ENCODE results near the gene TCFL5.
A peak's percentile ranks its signal among the peaks of the same experiment; 100 is the strongest.

Gene TCFL5

DNA sequence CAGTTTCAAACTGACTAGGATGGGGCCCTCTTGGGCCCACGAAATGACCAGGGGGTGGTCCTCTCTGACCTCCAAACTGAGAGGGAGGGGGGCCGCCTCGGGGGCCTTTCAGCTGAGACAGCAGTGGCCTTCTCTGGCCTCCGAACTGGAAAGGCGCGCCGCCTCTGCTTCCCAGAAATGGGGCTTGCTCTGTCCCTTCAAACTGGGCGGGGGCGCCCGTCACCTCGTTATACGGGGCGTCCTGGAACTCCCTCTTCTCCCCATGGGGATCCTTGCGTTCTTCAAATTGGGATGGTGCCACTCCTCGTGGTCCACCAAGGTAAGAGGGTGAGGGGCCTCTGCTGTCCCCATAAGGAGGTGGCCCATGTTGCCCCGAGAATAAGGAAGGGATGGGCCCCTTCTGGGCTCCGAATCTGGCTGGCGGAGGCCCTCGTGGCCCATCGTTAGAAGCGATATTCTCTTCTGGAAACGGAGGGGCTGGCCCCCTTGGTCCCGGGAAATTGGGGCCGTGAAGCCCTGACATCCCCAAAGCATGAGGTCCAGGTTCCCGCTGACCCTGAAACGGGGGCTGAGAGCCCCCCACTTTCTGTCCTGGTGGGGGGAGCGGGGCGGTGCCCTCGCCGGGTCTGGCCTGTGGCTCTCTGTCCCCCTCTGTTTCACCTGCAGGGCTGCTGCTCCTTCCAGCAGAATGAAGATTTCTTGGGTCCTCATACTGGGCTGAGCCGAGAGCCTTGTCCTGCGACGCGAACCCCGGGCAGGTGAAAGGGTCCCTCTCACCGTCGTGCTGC is 18.7 kb upstream of the TCFL5 start:
- DNase-seq, result no peak

DNA sequence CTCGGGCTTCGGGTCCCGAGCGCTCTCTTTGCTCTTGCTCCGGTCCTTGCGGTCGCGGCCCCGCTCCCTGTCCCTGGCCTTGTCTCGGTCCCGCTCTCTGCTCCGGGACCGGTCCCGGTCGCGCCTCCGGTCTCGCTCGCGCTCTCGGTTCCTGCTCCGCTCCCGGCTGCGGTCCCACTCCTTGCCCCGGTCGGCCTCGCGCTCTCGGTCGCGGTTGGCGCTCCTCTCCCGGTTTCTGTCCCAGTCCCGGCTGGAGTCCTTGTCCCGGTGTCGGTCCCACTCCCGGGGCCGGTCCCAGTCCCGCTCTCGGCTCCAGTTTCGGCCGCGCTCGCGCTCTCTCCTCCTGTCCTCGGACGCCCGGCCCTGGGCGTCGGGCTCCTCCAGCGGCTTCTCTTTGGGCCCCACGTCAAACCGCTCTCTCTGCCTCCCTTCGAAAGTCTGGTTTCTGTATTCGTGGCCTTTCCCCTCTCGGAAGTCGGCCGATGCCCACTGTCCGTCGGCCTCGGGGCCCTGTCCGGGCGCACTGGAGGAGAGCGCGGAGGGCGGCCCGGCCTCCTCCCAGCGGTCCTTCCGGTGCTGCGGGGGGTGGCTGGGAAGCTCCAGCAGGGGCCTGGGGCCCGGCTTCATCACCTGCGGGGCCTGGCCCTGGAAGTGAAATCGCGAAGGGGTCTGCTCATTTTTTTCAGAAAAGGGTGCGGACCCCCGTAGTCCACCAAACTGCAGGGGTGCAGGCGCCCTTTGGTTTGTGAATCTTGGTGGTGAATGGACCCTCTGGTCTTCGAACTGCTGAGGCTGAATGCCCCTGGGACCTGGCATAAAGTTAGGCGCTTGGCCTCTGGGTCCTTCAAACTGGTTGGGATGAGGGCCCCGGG is 17.9 kb upstream of the TCFL5 start:
- DNase-seq, result no peak

- no peak for DNase-seq
Observed at GRCh38 chr20:62878244-62879038, 16.8 kb upstream of the TCFL5 start.

GRCh38 chr20:62876902-62877816 is 15.5 kb upstream of the TCFL5 start:
- DNase-seq, result peak in 5 of 56 donors; percentile 9 to 28 (median 21)

DNA sequence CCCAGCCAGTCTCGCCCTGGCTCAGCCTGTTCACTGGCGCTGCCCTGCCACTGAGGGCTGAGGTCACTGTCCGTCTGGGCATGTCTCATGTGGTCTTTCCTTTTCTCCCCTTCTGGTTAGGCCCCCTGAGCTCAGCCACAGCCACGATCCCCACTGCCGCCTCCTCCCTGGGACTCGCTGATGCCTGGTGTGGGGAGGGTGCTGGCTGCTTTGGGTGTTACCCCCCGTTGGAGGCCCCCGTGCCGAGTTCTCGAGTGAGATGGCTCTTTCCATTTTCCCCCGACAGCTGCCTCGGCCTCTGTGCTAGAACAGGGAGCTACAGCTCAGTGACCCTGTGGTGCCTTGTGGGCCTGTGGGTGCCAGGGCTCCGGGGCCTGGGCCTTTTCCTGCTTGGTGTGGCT is 14.9 kb upstream of the TCFL5 start:
- no peak for DNase-seq

DNA sequence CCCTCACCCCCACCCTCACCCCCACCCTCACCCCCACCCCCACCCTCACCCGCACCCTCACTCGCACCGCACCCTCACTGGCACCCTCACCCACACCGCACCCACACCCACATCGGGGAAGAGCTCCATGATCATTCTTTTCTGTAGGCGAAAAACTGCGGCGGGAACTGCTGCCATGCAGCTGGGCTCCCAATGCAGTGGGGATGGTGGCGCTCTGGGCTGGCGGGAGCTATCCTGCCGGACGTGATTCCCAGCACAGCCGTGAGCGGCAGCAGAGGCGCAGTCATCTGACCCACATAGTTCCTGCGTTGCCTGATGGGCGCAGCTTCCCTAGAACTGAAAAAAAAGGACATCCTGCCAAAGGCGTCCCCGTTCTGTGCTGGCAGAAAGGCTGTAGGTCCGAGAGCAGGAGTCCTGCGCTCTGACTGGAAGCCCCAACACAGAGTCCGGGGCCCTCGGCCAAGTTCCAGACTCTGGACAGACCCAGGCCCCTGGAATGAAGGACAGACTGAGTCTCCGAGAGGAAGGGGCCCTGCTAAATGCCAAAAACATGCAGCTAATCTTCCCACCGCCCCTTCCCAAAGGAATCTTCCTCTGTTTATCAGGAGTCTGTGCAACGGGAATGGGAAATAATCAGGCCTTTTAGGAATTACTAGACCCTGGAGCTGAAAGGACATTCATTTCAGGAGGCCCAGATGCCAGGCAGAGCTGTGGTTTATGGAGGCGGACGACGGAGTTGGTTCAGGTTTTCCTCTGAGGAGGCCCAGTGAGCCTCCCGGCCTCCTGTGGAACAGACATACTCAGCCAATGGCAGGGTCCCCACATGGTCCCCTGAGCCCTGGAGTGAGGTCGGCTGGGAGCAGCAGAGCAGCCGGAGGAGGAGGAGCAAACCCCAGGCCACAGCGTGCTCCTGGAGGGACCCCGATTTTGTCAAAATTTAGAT is 14.1 kb upstream of the TCFL5 start:
- DNase-seq, result peak in 45 of 56 donors; percentile 16 to 74 (median 47)

- DNase-seq, result no peak
Observed at GRCh38 chr20:62874964-62875344, 13.3 kb upstream of the TCFL5 start.

GRCh38 chr20:62873681-62874031 is 12.0 kb upstream of the TCFL5 start:
- peak in 33 of 56 donors; percentile 10 to 78 (median 34) for DNase-seq

DNA sequence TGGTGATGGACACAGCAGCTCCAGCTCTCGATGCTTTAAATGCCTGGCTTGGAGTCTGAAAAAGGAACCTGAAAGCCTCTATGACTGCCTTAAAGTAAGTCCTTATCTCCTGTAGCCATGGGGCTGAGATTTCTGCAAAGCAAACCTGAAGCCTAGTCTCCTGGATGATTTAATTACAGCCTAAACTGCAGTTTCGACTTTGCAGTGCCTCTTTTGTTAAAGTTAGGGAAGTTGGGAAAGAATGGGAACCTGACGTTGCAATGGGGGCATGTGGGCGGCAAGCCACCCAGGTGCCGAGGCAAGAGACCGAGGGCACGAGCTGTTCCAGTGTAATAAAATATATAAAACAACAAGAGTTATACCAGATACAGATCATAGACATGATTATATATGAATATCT is 11.7 kb upstream of the TCFL5 start:
- DNase-seq, result no peak

DNA sequence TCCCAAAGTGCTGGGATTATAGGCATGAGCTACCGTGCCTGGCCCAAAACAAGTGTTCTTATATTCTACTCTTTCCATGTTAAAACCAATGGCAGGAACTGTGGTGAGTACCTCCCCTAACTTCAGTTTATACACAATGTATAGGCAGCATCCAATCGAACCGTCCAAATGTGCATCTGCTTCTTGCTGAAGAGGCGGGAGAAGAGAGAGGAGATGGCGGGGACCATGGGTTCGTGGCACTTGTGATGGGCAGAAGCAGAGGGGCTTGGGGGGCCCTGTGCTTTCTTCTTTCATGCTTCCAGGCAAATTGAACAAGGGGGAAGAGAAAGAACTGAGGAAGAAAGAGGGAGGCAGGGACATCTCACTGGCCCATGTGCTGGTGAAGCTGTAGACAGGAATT is 11.2 kb upstream of the TCFL5 start:
- no peak for DNase-seq

DNA sequence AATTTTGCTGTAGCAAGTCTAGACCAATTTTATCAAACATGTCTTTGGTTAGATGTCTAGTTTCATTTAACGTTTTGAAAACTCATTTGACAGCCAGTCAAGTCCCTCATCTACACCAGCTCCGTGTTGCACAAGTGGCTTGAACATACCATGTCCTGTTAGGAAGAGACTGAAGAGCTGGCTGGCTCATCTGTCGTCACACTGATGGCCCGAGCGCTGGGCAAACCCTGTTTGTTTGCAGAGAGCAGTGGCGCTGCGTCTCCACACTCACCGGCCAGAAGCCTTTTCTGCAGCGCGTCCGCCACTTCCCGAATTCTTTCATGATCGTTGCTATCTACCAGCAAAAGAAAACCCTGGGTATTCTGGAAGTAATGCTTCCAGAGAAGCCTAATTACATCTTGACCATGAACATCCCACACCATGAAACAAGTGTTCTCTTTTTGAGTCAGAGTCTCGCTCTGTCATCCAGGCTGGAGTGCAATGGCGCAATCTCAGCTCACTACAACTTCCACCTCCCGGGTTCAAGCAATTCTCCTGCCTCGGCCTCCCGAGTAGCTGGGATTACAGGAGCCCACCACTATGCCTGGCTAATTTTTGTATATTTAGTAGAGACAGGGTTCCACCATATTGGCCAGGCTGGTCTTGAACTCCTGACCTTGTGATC is 10.7 kb upstream of the TCFL5 start:
- DNase-seq, result no peak

DNA sequence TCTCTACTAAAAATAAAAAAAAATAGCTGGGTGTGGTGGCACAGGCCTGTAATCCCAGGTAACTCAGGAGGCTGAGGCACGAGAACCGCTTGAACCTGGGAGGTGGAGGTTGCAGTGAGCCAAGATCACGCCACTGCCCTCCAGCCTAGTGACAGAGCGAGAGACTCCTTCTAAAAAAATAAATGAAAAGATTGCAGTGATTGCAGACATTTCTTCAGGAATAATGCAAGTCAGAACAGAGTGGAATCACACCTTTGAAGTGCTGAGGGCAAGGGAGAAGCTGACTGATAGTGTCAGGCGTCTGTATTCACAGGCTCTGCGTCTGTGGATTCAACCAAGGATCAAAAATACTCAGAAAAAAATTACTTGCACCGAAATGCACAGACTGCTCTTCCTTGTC is 2.6 kb upstream of the TCFL5 start:
- no peak for DNase-seq

DNA sequence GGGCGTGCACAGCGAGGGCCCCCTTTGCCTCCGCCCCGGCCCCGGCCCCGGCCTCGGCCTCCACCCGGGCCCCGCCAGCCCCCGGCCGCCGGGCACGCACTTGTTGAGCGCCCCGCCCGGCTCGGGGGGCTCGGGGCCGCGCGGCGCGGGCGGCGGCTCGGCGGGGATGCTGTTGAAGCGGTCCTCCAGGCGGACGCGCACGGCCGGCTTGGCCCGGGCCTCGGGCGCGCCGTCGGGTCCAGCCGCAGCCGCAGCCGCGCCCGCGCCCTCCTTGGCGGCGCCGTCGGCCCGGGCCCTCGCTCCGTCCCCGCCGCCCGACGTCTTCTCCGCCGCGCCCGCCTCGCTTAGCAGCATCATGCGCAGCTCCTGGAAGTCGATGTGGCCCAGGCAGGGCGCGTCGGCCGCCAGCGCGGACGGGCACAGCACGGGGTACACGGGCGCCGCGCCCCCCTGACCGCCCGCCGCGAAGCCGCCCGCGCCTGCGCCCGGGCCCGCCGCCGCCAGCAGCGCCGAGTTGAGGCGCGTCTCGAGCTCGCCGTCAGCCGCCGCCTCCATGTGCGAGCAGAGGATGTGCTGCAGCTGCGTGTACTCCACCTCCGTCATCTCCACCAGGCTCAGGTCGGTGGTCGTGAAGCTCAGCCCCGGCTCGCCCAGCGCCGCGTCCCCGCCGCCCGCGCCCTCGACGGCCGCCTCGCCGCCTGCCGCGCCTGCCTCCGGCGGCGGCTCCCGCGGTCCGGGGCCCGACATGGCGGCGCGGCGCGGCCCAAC is 514 bp downstream of the TCFL5 start:
- DNase-seq, result peak in 2 of 56 donors; percentile 14 to 19

GRCh38 chr20:62860391-62860923 is 1.2 kb downstream of the TCFL5 start:
- DNase-seq, result peak in 26 of 56 donors; percentile 17 to 57 (median 32)

- no peak for DNase-seq
Observed at GRCh38 chr20:62859721-62860120, 1.9 kb downstream of the TCFL5 start.

DNA sequence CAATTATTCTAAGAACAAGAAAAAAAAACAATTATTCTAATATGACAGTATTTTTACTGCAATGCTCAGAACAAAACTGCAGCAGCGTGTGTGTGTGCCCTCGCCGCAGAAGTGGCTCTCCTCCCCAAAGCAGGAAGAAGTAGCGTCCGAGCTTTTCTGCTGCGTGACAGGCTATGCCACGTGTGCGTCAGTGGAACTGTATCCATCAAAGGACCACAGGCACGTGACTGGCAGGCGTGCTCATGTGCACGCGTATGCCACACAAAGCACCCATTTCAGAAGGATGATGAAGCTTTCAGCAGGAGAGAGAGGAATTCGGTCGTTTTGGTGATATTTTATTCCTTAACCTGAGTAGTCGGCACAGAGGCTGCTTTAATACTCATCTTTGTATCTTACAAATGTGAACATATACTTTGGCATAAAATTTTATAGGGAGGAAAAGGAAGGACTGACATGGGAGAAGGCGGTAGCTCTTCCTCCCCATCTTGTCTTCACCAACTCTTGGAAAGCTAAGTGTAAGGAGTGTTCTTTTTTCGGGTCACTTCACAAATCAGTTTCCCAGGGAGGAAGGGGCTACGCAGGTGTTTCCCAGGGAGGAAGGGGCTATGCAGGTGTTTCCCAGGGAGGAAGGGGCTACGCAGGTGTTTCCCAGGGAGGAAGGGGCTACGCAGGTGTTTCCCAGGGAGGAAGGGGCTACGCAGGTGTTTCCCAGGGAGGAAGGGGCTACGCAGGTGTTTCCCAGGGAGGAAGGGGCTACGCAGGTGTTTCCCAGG is 3.4 kb downstream of the TCFL5 start:
- peak in 28 of 56 donors; percentile 12 to 77 (median 40) for DNase-seq

Data from nucleus accumbens (tissue), 56 donors.